Epithelial cell of esophagus (primary cell): ENCODE data around the gene APLP2.

Experiments
- DNase-seq: peaks from one replicate; pipeline ENCODE4 v3.0.0; 2010; ENCODE audit warnings: low read depth
- H3K4me3 ChIP-seq: 2 replicates; pipeline ENCODE4 v1.5.1; 2011; ENCODE audit warnings: mild to moderate bottlenecking, low read length, control low read depth
- CTCF ChIP-seq: IDR thresholded peaks from 2 replicates; pipeline ENCODE4 v1.5.1; 2011; ENCODE audit warnings: low read depth, mild to moderate bottlenecking, low read length, control low read depth, inconsistent platforms; ENCODE audit not compliant: insufficient read depth; ENCODE audit errors: missing control alignments

Gene APLP2

DNA sequence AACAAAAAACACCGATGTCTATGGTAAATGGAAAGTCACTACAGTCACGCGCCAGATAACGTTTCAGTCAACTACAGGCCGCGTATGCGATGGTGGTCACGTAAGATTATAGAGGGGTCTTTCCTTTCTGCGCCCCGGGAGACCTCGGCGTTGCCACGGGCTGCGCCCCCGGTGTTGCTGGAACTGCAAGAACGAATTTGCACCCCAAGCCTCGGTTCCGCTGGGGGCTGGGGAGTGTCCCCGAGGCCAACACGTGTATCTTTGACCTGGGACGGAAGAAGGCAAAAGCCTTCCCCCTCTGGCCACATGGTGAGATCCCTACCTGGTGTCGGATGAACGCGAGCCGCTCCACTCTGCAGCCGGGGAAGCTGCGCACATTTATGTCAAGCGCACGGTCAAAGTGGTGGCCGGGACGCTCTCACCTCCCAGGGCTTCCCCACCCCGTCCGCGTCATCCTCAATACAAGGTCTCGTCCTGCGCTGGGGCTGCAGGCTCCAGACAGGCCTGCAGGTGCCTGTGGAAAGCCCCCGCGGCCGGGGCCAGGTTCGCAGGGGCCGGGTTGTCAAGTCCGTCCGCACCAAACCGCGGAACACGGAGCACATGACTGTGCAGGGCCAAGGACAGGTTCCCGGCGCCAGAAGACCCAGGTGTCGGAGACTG, 29.3 kb upstream of the APLP2 start:
- no peak for DNase-seq
- no peak for TF ChIP-seq CTCF
- no peak overlapping the region for H3K4me3 ChIP-seq

- H3K4me3 ChIP-seq = no peak overlapping the region
- TF ChIP-seq CTCF = no peak
- DNase-seq = peak; percentile 99
Observed at GRCh38 chr11:130042093-130042591, 27.6 kb upstream of the APLP2 start.

- H3K4me3 ChIP-seq = no peak overlapping the region
- DNase-seq = no peak
- TF ChIP-seq CTCF = no peak
Observed at GRCh38 chr11:130043575-130043974, 26.1 kb upstream of the APLP2 start.

DNA sequence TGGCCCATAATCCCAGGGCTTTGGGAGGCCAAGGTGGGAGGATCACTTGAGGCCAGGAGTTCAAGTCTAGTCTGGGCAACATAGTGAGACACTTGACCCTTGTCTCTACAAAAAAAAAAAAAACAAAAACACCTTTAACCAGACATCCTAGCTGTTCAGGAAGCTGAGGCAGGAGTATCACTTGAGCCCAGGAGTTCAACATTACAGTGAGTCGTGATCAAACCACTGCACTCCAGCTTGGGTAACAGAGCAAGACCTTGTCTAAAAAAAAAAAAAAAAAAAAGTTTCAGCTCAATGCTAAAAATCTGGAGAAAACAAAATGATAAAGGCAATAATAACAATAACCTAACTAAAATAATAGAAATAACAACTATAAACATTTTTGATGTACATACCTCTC, 22.6 kb upstream of the APLP2 start:
- no peak for TF ChIP-seq CTCF

GRCh38 chr11:130049328-130049771, 20.3 kb upstream of the APLP2 start:
- no peak for DNase-seq
- TF ChIP-seq CTCF = no peak
- H3K4me3 ChIP-seq = no peak overlapping the region

More for the DNA sequence above, 22.6 kb upstream of the APLP2 start:
- DNase-seq = no peak
- H3K4me3 ChIP-seq = no peak overlapping the region

DNA sequence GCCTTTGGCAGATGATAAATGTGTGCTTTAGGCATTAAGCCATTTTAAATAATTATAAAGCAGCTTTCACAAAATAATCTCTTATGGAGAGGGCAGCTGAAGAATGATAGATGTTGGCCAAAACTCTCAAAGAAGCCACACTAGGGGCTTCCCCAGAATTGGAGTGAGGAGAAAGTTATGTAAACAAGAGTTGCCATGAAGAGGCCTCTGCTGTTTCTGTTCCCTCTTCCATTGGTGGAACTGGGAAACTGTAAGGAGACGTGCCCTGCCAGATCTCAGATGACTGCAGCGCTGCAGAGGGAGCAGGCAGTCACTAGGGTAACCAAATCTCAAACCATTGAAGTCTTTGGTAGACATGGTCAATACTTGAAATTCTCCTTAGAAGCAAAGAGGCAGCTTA, 19.4 kb upstream of the APLP2 start:
- no peak for DNase-seq
- H3K4me3 ChIP-seq = no peak overlapping the region
- no peak for TF ChIP-seq CTCF

DNA sequence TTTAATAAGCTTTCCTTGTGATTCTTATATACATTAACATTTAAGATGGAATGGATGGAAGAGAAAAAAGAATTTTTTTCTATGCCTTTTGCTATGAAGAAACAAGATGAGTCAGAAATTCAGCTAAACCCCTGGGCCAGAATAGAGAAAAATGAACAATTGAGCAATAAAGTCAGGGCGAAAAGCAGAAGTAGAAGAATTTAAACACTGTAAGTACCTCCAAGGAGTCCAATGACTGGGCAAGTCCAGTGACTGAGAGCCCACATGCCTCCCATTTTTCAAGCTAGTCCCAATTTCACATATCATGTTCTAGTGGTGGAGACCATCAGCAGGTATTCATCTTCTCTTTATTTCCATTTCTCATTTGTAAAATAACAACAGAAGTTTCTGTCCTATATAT, 18.6 kb upstream of the APLP2 start:
- DNase-seq = no peak
- TF ChIP-seq CTCF = no peak
- H3K4me3 ChIP-seq = no peak overlapping the region
